T1000 (cell line): ENCODE data around the gene GNAL.
"Not testable (repeated sequence)": the region's sequence is repeated elsewhere in the genome, so short reads cannot be mapped to it uniquely, and the experiment has no call there.

Experiments
- DNase-seq: peaks from one replicate; lab custom pipeline; 2025; ENCODE audit warnings: mixed read lengths; lab: John Stamatoyannopoulos, UW

Gene GNAL

GRCh38 chr18:11906926-11907874 lies 218.1 kb downstream of the GNAL start:
- no peak for DNase-seq

GRCh38 chr18:11908182-11909060 lies 219.4 kb downstream of the GNAL start, which contains the start of gene MPPE1:
TSS of gene MPPE1 (minus strand) at chr18:11908317. CDS start at chr18:11897264, 11,053 bp downstream.
- DNase-seq = peak; percentile 48

- no peak for DNase-seq
Measured at GRCh38 chr18:11909061-11909455, 220.0 kb downstream of the GNAL start.

GRCh38 chr18:11909591-11910026 lies 220.5 kb downstream of the GNAL start:
- no peak for DNase-seq

- not testable (repeated sequence) for DNase-seq
Measured at GRCh38 chr18:11916880-11917279, 227.8 kb downstream of the GNAL start.

GRCh38 chr18:11919522-11919921 lies 230.5 kb downstream of the GNAL start:
- not testable (repeated sequence) for DNase-seq

- DNase-seq = no peak
Measured at GRCh38 chr18:11923450-11923849, 234.4 kb downstream of the GNAL start.

GRCh38 chr18:11925800-11926481 lies 236.9 kb downstream of the GNAL start:
- DNase-seq = no peak

GRCh38 chr18:11927497-11927896 lies 238.4 kb downstream of the GNAL start:
- DNase-seq = no peak

GRCh38 chr18:11932393-11932792 lies 243.3 kb downstream of the GNAL start:
- DNase-seq = no peak
